Gastrocnemius medialis (tissue), 4 donors: ENCODE results near the gene AKR1C1. TPM values are rescaled to one million over a fixed set of nuclear protein-coding genes. Genes with fewer than 3 reads are reported as not detected.
"Not testable (repeated sequence)": the region's sequence is repeated elsewhere in the genome, so short reads cannot be mapped to it uniquely, and the experiment has no call there.

ENCODE experiments used
- ATAC-seq, 2 donors: fragments of 150-250 bp; one replicate each; pipeline ENCODE4 v1.9.1; 2016
- DNase-seq, 2 donors: peaks; one replicate each; pipeline ENCODE4 v3.0.0-alpha.2; 2019
- H3K27ac ChIP-seq, 4 donors: fragments of 200-600 bp; sonication (generic); 1 replicate in 1 of 4; 2 replicates in 3 of 4; pipeline ENCODE4 v1.5.1; 2016 to 2018; ENCODE audit warnings: mild to moderate bottlenecking in 2 of 4, moderate library complexity in 1 of 4
- H3K27me3 ChIP-seq, 3 donors: fragments of 200-600 bp; sonication (generic) in 2 of 3; 1 replicate in 1 of 3; 2 replicates in 2 of 3; pipeline versions ENCODE4 v1.5.1 to v1.6.0; 2016 to 2019; ENCODE audit warnings: mild to moderate bottlenecking in 1 of 3, moderate library complexity in 1 of 3
- H3K36me3 ChIP-seq, 2 donors: fragments of 200-600 bp; sonication (generic) in 1 of 2; one replicate each; pipeline ENCODE4 v1.5.1; 2017 to 2018
- H3K4me1 ChIP-seq, 2 donors: fragments of 200-600 bp; sonication (generic) in 1 of 2; one replicate each; pipeline ENCODE4 v1.5.1; 2016 to 2017; ENCODE audit warnings: mild to moderate bottlenecking in 2 of 2
- H3K4me3 ChIP-seq, 4 donors: fragments of 200-600 bp; sonication (generic) in 3 of 4; 1 replicate in 1 of 4; 2 replicates in 3 of 4; pipeline ENCODE4 v1.5.1; 2016 to 2019; ENCODE audit warnings: mild to moderate bottlenecking in 2 of 4
- H3K9me3 ChIP-seq, 3 donors: fragments of 200-600 bp; sonication (generic) in 2 of 3; 1 replicate in 1 of 3; 2 replicates in 2 of 3; pipeline ENCODE4 v1.5.1; 2016 to 2019
- CTCF ChIP-seq, 5 experiments: fragments of 450-650 bp in 3 of 5; fragments of 200-600 bp in 2 of 5; sonication (generic) in 2 of 5; IDR thresholded peaks in 4 of 5; conservative IDR thresholded peaks in 1 of 5; 1 replicate in 4 of 5; 2 replicates in 1 of 5; pipeline ENCODE4 v1.5.1; 2016 to 2019; ENCODE audit warnings: antibody characterized with exemption in 5 of 5, mild to moderate bottlenecking in 3 of 5, moderate library complexity in 3 of 5
- POLR2A ChIP-seq, 2 donors: fragments of 450-650 bp; IDR thresholded peaks; one replicate each; pipeline ENCODE4 v1.6.1; 2017; ENCODE audit warnings: antibody characterized with exemption in 2 of 2, mild to moderate bottlenecking in 2 of 2, moderate library complexity in 2 of 2
- in situ Hi-C, 4 donors: fragments of 200-750 bp; cut with MboI; loops; one replicate each; pipeline versions ENCODE4 v1.15.0 to v1.8.0; 2017; ENCODE audit warnings: low sequenced_read_pairs in 4 of 4
- intact Hi-C: fragments of 100-400 bp; cut with DNase I; formaldehyde crosslinking; loops from one replicate; pipeline ENCODE4 v1.15.1; 2023; ENCODE audit warnings: low total_unique reads
- total RNA-seq, 4 donors: library from RNA; depleted of rRNA; stranded (reverse); fragments of >200 nt; gene quantifications; one replicate each; pipeline versions ENCODE4 v1.1.0 to v1.2.3, GENCODE V29; 2016

Gene AKR1C1
- total RNA-seq, 4 donors from 2014 or later = 203 to 254 (median 208) TPM

- H3K27ac ChIP-seq = peak overlapping the region; percentile 56 to 72 (median 62)
- no peak overlapping the region for H3K4me3 ChIP-seq
- H3K36me3 ChIP-seq = no peaks in the 10 kb centered on the region
- peak; percentile 89 to 92 for ATAC-seq
- intact Hi-C loops (no loop called here), in situ Hi-C loops (no loop called here)
- peak; percentile 44 to 59 for DNase-seq
- H3K27me3 ChIP-seq = no peaks in the 10 kb centered on the region
- H3K4me1 ChIP-seq = peaks cover 25 to 32% of the 10 kb centered on the region in 2 donors
- H3K9me3 ChIP-seq = no peaks in the 10 kb centered on the region
- no peak for TF ChIP-seq CTCF (IDR thresholded peaks at IDR 0.05 in 4 of 5, conservative IDR thresholded peaks at IDR 0.05 in 1 of 5)
- TF ChIP-seq POLR2A (IDR thresholded peaks at IDR 0.05) = no peak
Measured at GRCh38 chr10:4947635-4948596, 15.3 kb upstream of the AKR1C1 start.

GRCh38 chr10:4951512-4952162, 11.6 kb upstream of the AKR1C1 start:
- peaks cover 10 to 13% of the 10 kb centered on the region in 2 donors for H3K4me1 ChIP-seq
- H3K4me3 ChIP-seq, H3K27ac ChIP-seq, DNase-seq, intact Hi-C loops, H3K36me3 ChIP-seq, H3K27me3 ChIP-seq, ATAC-seq, H3K9me3 ChIP-seq, in situ Hi-C loops: not testable (repeated sequence)

- Histone ChIP-seq H3K9me3 (no peaks in the 10 kb centered on the region), H3K27me3 (no peaks in the 10 kb centered on the region), H3K27ac (no peak overlapping the region), H3K36me3 (no peaks in the 10 kb centered on the region), H3K4me3 (no peak overlapping the region), H3K4me1 (peaks cover 0 to 3% of the 10 kb centered on the region in 2 donors)
- no peak for ATAC-seq
- intact Hi-C loops = no loop called here
- in situ Hi-C loops = no loop called here
- DNase-seq = no peak
- no peak for TF ChIP-seq CTCF (IDR thresholded peaks at IDR 0.05 in 4 of 5, conservative IDR thresholded peaks at IDR 0.05 in 1 of 5)
- TF ChIP-seq POLR2A (IDR thresholded peaks at IDR 0.05) = no peak
Measured at GRCh38 chr10:4953405-4953804, 9.8 kb upstream of the AKR1C1 start.

GRCh38 chr10:4956088-4956487, 7.1 kb upstream of the AKR1C1 start:
- ATAC-seq, intact Hi-C loops, DNase-seq: not testable (repeated sequence)

GRCh38 chr10:4956955-4957645, 6.1 kb upstream of the AKR1C1 start:
- H3K4me3 ChIP-seq, intact Hi-C loops, H3K9me3 ChIP-seq, H3K36me3 ChIP-seq, H3K4me1 ChIP-seq, ATAC-seq, in situ Hi-C loops, H3K27ac ChIP-seq, H3K27me3 ChIP-seq, DNase-seq: not testable (repeated sequence)

More at GRCh38 chr10:4956088-4956487, 7.1 kb upstream of the AKR1C1 start:
- H3K36me3 ChIP-seq, H3K27ac ChIP-seq, H3K27me3 ChIP-seq, H3K4me3 ChIP-seq, in situ Hi-C loops, H3K4me1 ChIP-seq, H3K9me3 ChIP-seq: not testable (repeated sequence)

GRCh38 chr10:4961558-4961957, 1.7 kb upstream of the AKR1C1 start:
- ATAC-seq, H3K4me3 ChIP-seq, DNase-seq, H3K36me3 ChIP-seq, H3K9me3 ChIP-seq, H3K27ac ChIP-seq, intact Hi-C loops, H3K4me1 ChIP-seq, in situ Hi-C loops, H3K27me3 ChIP-seq: not testable (repeated sequence)

GRCh38 chr10:4962308-4962707, 907 bp upstream of the AKR1C1 start:
- ATAC-seq = not testable (repeated sequence)

GRCh38 chr10:4963815-4964154, 570 bp downstream of the AKR1C1 start:
- H3K27me3 ChIP-seq, H3K4me1 ChIP-seq, intact Hi-C loops, H3K36me3 ChIP-seq, in situ Hi-C loops, H3K9me3 ChIP-seq, DNase-seq: not testable (repeated sequence)
- peak; percentile 43 to 51 for ATAC-seq
- peak overlapping the region; percentile 45 to 48 (median 47) for H3K4me3 ChIP-seq
- H3K27ac ChIP-seq = peak overlapping the region; percentile 62 to 71 (median 66)

More at GRCh38 chr10:4962308-4962707, 907 bp upstream of the AKR1C1 start:
- intact Hi-C loops, H3K9me3 ChIP-seq, DNase-seq, H3K4me3 ChIP-seq, H3K27ac ChIP-seq, H3K27me3 ChIP-seq, in situ Hi-C loops, H3K36me3 ChIP-seq, H3K4me1 ChIP-seq: not testable (repeated sequence)

- H3K27me3 ChIP-seq, intact Hi-C loops, DNase-seq, H3K27ac ChIP-seq, H3K4me1 ChIP-seq, ATAC-seq, in situ Hi-C loops, H3K9me3 ChIP-seq: not testable (repeated sequence)
- Histone ChIP-seq H3K4me3 (peak overlapping the region in 1 of 4 donors; percentile 48), H3K36me3 (peaks cover 0 to 23% of the 10 kb centered on the region in 2 donors)
Measured at GRCh38 chr10:4965763-4966162, 2.5 kb downstream of the AKR1C1 start.
